BE2C (cell line): ENCODE measurements around the gene EFCAB11.

Experiments used
- DNase-seq: peaks from one replicate; pipeline ENCODE4 v3.0.0-alpha.2; 2020
- H3K27me3 ChIP-seq: fragments of 250-450 bp; sonication (Bioruptor Pico); 2 replicates; pipeline ENCODE4 v1.5.1; 2020; ENCODE audit warnings: mild to moderate bottlenecking
- H3K36me3 ChIP-seq: fragments of 250-450 bp; sonication (Bioruptor Pico); 2 replicates; pipeline ENCODE4 v1.5.1; 2020; ENCODE audit warnings: mild to moderate bottlenecking
- H3K4me1 ChIP-seq: fragments of 250-450 bp; sonication (Bioruptor Pico); 2 replicates; pipeline ENCODE4 v1.5.1; 2020
- H3K4me3 ChIP-seq: 2 replicates; pipeline ENCODE4 v1.5.1; 2011; ENCODE audit warnings: low read depth, low read length
- H3K9me3 ChIP-seq: fragments of 250-450 bp; sonication (Bioruptor Pico); 2 replicates; pipeline ENCODE4 v1.5.1; 2020
- CTCF ChIP-seq: IDR thresholded peaks from 2 replicates; pipeline ENCODE4 v1.5.1; 2012; ENCODE audit warnings: mild to moderate bottlenecking, low read depth, low read length

Gene EFCAB11

DNA sequence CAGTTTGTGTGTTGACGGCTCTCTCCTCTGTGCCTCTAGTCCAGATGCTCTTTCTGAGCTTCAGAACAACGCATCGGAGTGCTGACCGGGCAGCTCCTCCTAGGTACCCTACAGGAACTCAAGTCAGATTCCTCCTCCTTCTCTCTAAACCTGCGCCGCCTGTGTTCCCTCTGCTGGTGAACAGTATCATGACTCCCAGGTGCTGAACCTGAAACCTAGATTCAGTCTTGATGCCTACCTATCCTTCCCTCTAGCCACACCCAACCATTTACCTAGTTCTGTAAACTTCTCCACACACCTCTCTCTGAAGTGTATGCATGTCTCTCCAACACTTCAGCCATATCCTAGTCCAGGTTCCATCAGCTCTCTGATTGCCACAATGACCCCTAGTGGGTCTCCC, 112.7 kb downstream of the EFCAB11 start:
- Histone ChIP-seq H3K4me3 (no peak overlapping the region), H3K4me1 (no peaks in the 10 kb centered on the region), H3K36me3 (no peaks in the 10 kb centered on the region), H3K27me3 (no peaks in the 10 kb centered on the region), H3K9me3 (no peaks in the 10 kb centered on the region)
- DNase-seq, result no peak
- peak; percentile 9; the same call in 1 of the 2 replicates for TF ChIP-seq CTCF

GRCh38 chr14:89836830-89837469, 117.6 kb downstream of the EFCAB11 start:
- H3K9me3 ChIP-seq, result no peaks in the 10 kb centered on the region
- H3K36me3 ChIP-seq, result no peaks in the 10 kb centered on the region
- no peak for DNase-seq
- H3K27me3 ChIP-seq, result no peaks in the 10 kb centered on the region
- TF ChIP-seq CTCF, result no peak
- peaks cover 5% of the 10 kb centered on the region; the same call in 1 of the 2 replicates for H3K4me1 ChIP-seq
- no peak overlapping the region for H3K4me3 ChIP-seq

DNA sequence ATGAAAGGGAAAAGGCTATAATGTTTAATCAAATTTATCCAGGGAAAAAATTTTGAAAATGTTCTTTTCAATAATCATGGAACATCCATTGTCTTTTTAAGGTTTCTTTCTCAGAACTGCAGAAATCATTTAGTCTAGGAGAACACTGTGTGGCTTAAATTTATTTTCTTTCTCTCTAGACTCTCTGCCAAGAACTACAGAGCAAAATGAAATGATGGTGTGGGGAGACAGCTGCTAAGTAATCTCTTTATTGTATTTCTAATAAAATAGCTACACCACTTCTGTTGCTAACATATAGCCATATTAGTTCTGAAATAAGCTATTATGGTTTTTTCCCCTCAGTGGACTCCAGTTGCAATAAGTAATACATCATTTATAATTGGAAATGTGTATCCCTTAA, 120.9 kb downstream of the EFCAB11 start:
- Histone ChIP-seq H3K4me1 (peaks cover 5% of the 10 kb centered on the region; the same call in 1 of the 2 replicates), H3K4me3 (no peak overlapping the region), H3K36me3 (no peaks in the 10 kb centered on the region), H3K27me3 (no peaks in the 10 kb centered on the region), H3K9me3 (no peaks in the 10 kb centered on the region)
- no peak for TF ChIP-seq CTCF
- no peak for DNase-seq

DNA sequence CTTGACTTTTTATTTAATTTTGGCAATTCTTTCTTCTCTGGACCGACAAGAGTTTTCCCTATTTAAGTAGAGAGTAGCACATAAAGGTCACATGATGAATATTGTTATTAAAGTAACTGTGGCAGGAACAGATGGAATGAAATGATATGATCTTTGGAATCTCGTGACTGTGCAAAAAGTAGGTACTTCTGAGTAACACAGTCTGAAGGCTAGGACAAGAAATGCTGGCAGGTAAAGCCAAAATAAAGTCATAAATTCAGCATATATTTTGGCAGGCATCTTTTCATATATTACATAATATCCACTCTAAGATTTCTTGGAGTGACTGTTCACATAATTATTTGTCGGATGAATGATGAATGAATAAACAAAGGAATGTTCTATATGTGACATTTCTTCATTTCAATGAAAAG, 121.4 kb downstream of the EFCAB11 start:
- H3K36me3 ChIP-seq, result no peaks in the 10 kb centered on the region
- no peaks in the 10 kb centered on the region for H3K27me3 ChIP-seq
- peaks cover 5% of the 10 kb centered on the region; the same call in 1 of the 2 replicates for H3K4me1 ChIP-seq
- no peak for TF ChIP-seq CTCF
- H3K9me3 ChIP-seq, result no peaks in the 10 kb centered on the region
- DNase-seq, result no peak
- H3K4me3 ChIP-seq, result no peak overlapping the region

GRCh38 chr14:89828471-89829165, 125.9 kb downstream of the EFCAB11 start:
- TF ChIP-seq CTCF, result no peak
- Histone ChIP-seq H3K36me3 (no peaks in the 10 kb centered on the region), H3K4me1 (peaks cover 5% of the 10 kb centered on the region; the same call in 1 of the 2 replicates), H3K9me3 (no peaks in the 10 kb centered on the region), H3K4me3 (no peak overlapping the region), H3K27me3 (no peaks in the 10 kb centered on the region)
- DNase-seq, result no peak

DNA sequence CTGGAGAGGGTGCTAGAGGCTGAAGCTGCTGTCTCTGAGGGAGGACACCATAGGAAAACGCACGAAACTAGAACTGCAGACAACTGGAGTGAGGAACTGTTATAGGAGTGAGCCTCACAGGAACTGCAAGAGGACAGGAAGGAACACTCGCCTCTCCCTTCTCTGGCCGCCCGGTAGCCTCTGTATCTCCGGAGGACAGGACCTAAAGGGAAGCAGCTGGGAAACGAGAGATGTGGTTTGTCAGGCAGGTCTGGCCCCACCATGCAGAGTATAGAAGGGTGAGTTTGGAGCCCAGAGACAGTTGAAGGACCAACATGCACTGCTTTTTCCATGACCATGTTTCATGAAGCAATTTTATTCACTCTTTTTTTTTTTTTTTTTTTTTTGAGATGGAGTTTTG, 127.3 kb downstream of the EFCAB11 start:
- Histone ChIP-seq H3K4me1 (no peaks in the 10 kb centered on the region), H3K27me3 (no peaks in the 10 kb centered on the region), H3K4me3 (no peak overlapping the region), H3K36me3 (no peaks in the 10 kb centered on the region), H3K9me3 (no peaks in the 10 kb centered on the region)
- TF ChIP-seq CTCF, result no peak
- no peak for DNase-seq
